Epithelial cell of esophagus (primary cell): ENCODE results near the gene LRRC26.

Experiments used
- DNase-seq: peaks from one replicate; pipeline ENCODE4 v3.0.0; 2010; ENCODE audit warnings: low read depth
- H3K4me3 ChIP-seq: 2 replicates; pipeline ENCODE4 v1.5.1; 2011; ENCODE audit warnings: mild to moderate bottlenecking, low read length, control low read depth
- CTCF ChIP-seq: IDR thresholded peaks from 2 replicates; pipeline ENCODE4 v1.5.1; 2011; ENCODE audit warnings: low read depth, mild to moderate bottlenecking, low read length, control low read depth, inconsistent platforms; ENCODE audit not compliant: insufficient read depth; ENCODE audit errors: missing control alignments

LRRC26 gene

GRCh38 chr9:137198051-137198901 is 28.4 kb upstream of the LRRC26 start:
- no peak for DNase-seq
- peak overlapping the region; percentile 11 for H3K4me3 ChIP-seq

DNA sequence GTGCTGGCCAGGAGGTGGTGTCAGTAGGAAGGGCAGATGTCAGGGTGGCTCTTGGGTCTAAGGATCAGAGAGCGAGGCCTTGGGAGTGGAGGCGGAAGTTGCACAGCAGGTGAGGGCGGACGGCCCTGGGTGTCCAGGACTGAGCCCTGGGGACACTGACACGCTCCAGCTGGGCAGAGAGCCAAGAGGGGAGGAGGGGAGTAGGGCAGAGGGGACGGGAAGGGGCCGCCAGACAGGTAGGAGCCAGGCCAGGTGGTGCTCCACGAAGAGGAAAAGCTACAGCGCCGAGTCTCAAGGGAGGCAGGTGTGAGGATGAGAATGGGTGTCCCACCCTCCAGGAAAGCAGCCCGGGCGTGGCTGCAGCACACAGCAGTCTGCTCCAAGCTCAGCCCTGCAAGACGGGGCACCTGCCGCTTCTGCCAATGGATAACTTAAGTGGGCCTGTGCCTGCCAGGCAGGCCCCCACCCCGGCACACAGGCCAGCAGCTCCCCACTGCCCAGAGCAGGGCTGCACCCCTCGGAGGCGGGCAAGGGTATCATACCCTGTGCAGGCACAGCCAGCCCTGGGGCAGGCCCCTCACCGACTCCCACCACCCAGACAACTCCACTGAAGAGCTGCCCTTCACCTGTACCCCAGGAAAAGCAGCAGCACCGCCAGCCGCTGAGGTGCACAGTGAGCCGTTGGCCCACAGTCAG is 25.8 kb upstream of the LRRC26 start:
- no peak for TF ChIP-seq CTCF
- H3K4me3 ChIP-seq: no peak overlapping the region
- peak; percentile 30 for DNase-seq

More at GRCh38 chr9:137198051-137198901, 28.4 kb upstream of the LRRC26 start:
- no peak for TF ChIP-seq CTCF

- no peak overlapping the region for H3K4me3 ChIP-seq
These were observed 25.1 kb upstream of the LRRC26 start for GRCh38 chr9:137194909-137195308.

DNA sequence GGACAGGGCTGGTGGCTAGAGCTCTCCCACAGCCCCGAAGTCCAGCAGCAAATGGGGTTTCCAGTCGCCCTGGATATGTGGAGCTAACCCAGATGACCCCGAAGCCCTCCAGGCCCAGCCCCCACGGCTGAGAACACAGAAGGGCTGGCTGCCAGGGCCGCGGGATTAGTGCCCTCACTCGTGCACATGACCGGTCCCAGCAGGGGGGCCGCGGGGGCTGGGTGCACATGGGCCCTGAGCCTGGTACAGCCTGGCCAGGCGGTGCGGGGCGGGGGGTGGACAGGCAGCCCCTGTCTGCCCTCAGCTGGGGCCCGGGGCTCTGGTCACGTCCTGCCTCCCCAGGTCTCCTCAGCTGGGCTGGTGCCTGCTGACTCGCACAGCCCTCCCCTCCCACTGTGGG is 24.5 kb upstream of the LRRC26 start:
- no peak for DNase-seq
- H3K4me3 ChIP-seq: no peak overlapping the region
- no peak for TF ChIP-seq CTCF

More at GRCh38 chr9:137194909-137195308, 25.1 kb upstream of the LRRC26 start:
- DNase-seq: peak; percentile 33
- no peak for TF ChIP-seq CTCF

- H3K4me3 ChIP-seq: no peak overlapping the region
- no peak for DNase-seq
- TF ChIP-seq CTCF: no peak
These were observed 23.9 kb upstream of the LRRC26 start for GRCh38 chr9:137193771-137194170.

- no peak for TF ChIP-seq CTCF
- DNase-seq: no peak
- no peak overlapping the region for H3K4me3 ChIP-seq
These were observed 23.0 kb upstream of the LRRC26 start for GRCh38 chr9:137192859-137193258.
